ENCODE results near the gene CNOT2. TPM values are rescaled to one million over a fixed set of nuclear protein-coding genes. Genes with fewer than 3 reads are reported as not detected.

The CNOT2 gene
- total RNA-seq, 2 donors from 2014 or later: 78.2 to 78.3 TPM

GRCh38 chr12:70393787-70394499 lies 150.7 kb downstream of the CNOT2 start:
- ATAC-seq: no peak
- no peak for DNase-seq
- intact Hi-C loops (cut with DNase I, micrococcal nuclease): no loop called here

GRCh38 chr12:70398002-70398401 lies 154.8 kb downstream of the CNOT2 start:
- ATAC-seq (no peak), DNase-seq (no peak)
- intact Hi-C loops (cut with DNase I, micrococcal nuclease): no loop called here

GRCh38 chr12:70398862-70399261 lies 155.6 kb downstream of the CNOT2 start:
- ATAC-seq: no peak
- intact Hi-C loops (cut with DNase I, micrococcal nuclease): no loop called here
- no peak for DNase-seq

- DNase-seq (no peak), ATAC-seq (no peak)
- intact Hi-C loops (cut with DNase I, micrococcal nuclease): no loop called here
These were observed 156.1 kb downstream of the CNOT2 start for GRCh38 chr12:70399311-70399710.

GRCh38 chr12:70400124-70400523 lies 156.9 kb downstream of the CNOT2 start:
- intact Hi-C loops (cut with DNase I, micrococcal nuclease): no loop called here
- DNase-seq: no peak
- peak; percentile 30 for ATAC-seq

GRCh38 chr12:70402597-70402996 lies 159.4 kb downstream of the CNOT2 start:
- intact Hi-C loops (cut with DNase I, micrococcal nuclease): no loop called here
- no peak for ATAC-seq
- DNase-seq: no peak

GRCh38 chr12:70403826-70404225 lies 160.6 kb downstream of the CNOT2 start:
- intact Hi-C loops (cut with DNase I, micrococcal nuclease): no loop called here
- DNase-seq (no peak), ATAC-seq (no peak)

Other genes starting within 250 kb of the CNOT2 start
- 1 to 10 TPM in 1 of 2 donors, under 1 TPM in 1; 0.73 to 1.5 TPM for gene KCNMB4, start 122.9 kb downstream of the CNOT2 start, total RNA-seq